ENCODE results near the gene GTSF1L.

DNA sequence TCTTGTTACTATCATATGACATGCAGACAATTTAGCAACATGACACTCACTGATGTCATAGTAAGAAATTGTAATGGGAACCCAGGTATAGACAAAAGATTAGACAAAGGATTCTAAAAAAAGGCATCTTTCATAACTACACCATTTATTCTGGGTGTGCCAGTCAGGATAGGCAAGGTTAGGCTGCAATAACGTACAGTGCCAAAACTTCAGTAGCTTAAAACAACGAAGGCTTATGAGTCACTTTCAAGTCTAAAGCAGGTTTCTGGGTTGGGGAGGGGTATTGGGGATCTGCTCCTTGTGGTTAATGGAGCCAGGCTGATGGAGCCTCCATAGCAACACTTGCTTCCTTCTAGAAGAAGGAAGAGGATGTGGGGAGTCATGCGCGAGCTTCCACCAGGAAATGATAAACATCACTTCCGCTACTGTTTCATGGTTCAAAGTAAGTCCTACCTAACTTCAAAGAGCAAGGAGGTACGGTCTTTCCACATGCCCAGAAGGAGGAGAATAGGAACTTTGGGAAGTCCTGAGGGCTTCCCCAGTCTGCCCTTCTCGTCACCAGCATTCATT lies 2.0 kb upstream of the GTSF1L start:
- TF ChIP-seq POLR2AphosphoS5 (IDR thresholded peaks at IDR 0.05; ENCODE audit: low read depth) (no peak), CTCF (IDR thresholded peaks at IDR 0.05; ENCODE audit: insufficient read depth, low read length) (no peak)
- TF ChIP-seq, protein P1, sequence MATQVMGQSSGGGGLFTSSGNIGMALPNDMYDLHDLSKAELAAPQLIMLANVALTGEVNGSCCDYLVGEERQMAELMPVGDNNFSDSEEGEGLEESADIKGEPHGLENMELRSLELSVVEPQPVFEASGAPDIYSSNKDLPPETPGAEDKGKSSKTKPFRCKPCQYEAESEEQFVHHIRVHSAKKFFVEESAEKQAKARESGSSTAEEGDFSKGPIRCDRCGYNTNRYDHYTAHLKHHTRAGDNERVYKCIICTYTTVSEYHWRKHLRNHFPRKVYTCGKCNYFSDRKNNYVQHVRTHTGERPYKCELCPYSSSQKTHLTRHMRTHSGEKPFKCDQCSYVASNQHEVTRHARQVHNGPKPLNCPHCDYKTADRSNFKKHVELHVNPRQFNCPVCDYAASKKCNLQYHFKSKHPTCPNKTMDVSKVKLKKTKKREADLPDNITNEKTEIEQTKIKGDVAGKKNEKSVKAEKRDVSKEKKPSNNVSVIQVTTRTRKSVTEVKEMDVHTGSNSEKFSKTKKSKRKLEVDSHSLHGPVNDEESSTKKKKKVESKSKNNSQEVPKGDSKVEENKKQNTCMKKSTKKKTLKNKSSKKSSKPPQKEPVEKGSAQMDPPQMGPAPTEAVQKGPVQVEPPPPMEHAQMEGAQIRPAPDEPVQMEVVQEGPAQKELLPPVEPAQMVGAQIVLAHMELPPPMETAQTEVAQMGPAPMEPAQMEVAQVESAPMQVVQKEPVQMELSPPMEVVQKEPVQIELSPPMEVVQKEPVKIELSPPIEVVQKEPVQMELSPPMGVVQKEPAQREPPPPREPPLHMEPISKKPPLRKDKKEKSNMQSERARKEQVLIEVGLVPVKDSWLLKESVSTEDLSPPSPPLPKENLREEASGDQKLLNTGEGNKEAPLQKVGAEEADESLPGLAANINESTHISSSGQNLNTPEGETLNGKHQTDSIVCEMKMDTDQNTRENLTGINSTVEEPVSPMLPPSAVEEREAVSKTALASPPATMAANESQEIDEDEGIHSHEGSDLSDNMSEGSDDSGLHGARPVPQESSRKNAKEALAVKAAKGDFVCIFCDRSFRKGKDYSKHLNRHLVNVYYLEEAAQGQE (IDR thresholded peaks at IDR 0.05; ENCODE audit: insufficient replicate concordance, low read depth): no peak

All from HL-60 (cell line).